H1 (cell line): Measurements from ENCODE around the gene FARS2. TPM values are rescaled to one million over a fixed set of nuclear protein-coding genes. Genes with fewer than 3 reads are reported as not detected.

Source experiments
- CTCF ChIA-PET: fragments of 300-600 bp; sonication (Branson Sonifier 250); formaldehyde crosslinking; loops from one replicate; lab custom pipeline; 2021; ENCODE audit not compliant: partially characterized antibody; lab: Charles Lee
- POLR2A ChIA-PET: fragments of 300-600 bp; sonication (Branson Sonifier 250); formaldehyde crosslinking; loops from one replicate; lab custom pipeline; 2021; ENCODE audit warnings: inconsistent platforms; ENCODE audit not compliant: partially characterized antibody; lab: Charles Lee
- DNase-seq, 2 experiments: peaks; one replicate each; pipeline versions ENCODE4 v3.0.0 to v3.0.0-alpha.2; 2010 to 2022; ENCODE audit warnings: low spot score in 2 of 2, low read depth in 1 of 2, mixed read lengths in 1 of 2
- FAIRE-seq: peaks from 2 replicates; lab custom pipeline; 2011; peaks lifted over from hg19 to GRCh38; lab: Jason Lieb, UNC
- H2AFZ ChIP-seq: 2 replicates; pipeline ENCODE4 v1.8.1; 2012; ENCODE audit warnings: low read length, inconsistent platforms
- H2AK5ac ChIP-seq: 2 replicates; pipeline ENCODE4 v1.6.1; 2013; ENCODE audit warnings: low read depth, low read length
- H2BK120ac ChIP-seq: replicated peaks from 2 replicates; pipeline ENCODE3; 2013; ENCODE audit warnings: low read depth, low read length, inconsistent platforms
- H2BK12ac ChIP-seq: 2 replicates; pipeline ENCODE4 v1.6.1; 2013; ENCODE audit warnings: low read depth, low read length
- H2BK15ac ChIP-seq: 2 replicates; pipeline ENCODE4 v1.6.1; 2013; ENCODE audit warnings: low read length
- H2BK20ac ChIP-seq: 2 replicates; pipeline ENCODE4 v1.6.1; 2013; ENCODE audit warnings: low read length
- H2BK5ac ChIP-seq: 2 replicates; pipeline ENCODE4 v1.6.1; 2013; ENCODE audit warnings: low read depth, low read length
- H3K14ac ChIP-seq: 2 replicates; pipeline ENCODE4 v1.6.1; 2013; ENCODE audit warnings: inconsistent platforms; ENCODE audit not compliant: insufficient read length
- H3K18ac ChIP-seq: 2 replicates; pipeline ENCODE4 v1.6.1; 2013; ENCODE audit warnings: low read length; ENCODE audit errors: extremely low read depth
- H3K23ac ChIP-seq: 2 replicates; pipeline ENCODE4 v1.6.1; 2013; ENCODE audit warnings: inconsistent platforms; ENCODE audit not compliant: insufficient read length
- H3K23me2 ChIP-seq: 2 replicates; pipeline ENCODE4 v1.6.1; 2013; ENCODE audit warnings: low read depth, low read length
- H3K27ac ChIP-seq: 2 replicates; pipeline ENCODE4 v1.6.1; 2011; ENCODE audit warnings: low read depth, low read length, inconsistent platforms
- H3K27me3 ChIP-seq, 4 experiments: replicated peaks in 1 of 4; 1 replicate in 1 of 4; 2 replicates in 3 of 4; pipeline versions ENCODE4 v1.6.1 to v1.8.1; 2011 to 2013; ENCODE audit warnings: low read length in 3 of 4, mild to moderate bottlenecking in 3 of 4, inconsistent platforms in 2 of 4, mixed read lengths in 2 of 4, moderate library complexity in 1 of 4; ENCODE audit not compliant: control insufficient read depth in 3 of 4, insufficient read depth in 3 of 4; ENCODE audit errors: extremely low read depth in 1 of 4
- H3K36me3 ChIP-seq, 4 experiments: 2 replicates each; pipeline versions ENCODE4 v1.6.1 to v1.8.1; 2011 to 2013; ENCODE audit warnings: mild to moderate bottlenecking in 4 of 4, low read length in 3 of 4, moderate library complexity in 2 of 4, control low read depth in 1 of 4, inconsistent platforms in 1 of 4; ENCODE audit not compliant: insufficient read depth in 4 of 4, control insufficient read depth in 2 of 4
- H3K4ac ChIP-seq: replicated peaks from 2 replicates; pipeline ENCODE3; 2013; ENCODE audit warnings: low read length, low read depth, mixed read lengths, inconsistent platforms; ENCODE audit not compliant: insufficient read length
- H3K4me1 ChIP-seq, 4 experiments: replicated peaks in 1 of 4; 1 replicate in 1 of 4; 2 replicates in 3 of 4; pipeline versions ENCODE4 v1.6.1 to v1.8.1; 2011 to 2013; ENCODE audit warnings: low read length in 3 of 4, inconsistent platforms in 2 of 4, mixed read lengths in 1 of 4; ENCODE audit not compliant: insufficient read depth in 4 of 4, control insufficient read depth in 3 of 4
- H3K4me2 ChIP-seq, 2 experiments: 2 replicates each; pipeline versions ENCODE4 v1.6.1 to v1.8.1; 2011 to 2013; ENCODE audit warnings: low read depth in 2 of 2, low read length in 2 of 2, control low read depth in 1 of 2, inconsistent platforms in 1 of 2, mild to moderate bottlenecking in 1 of 2; ENCODE audit not compliant: insufficient read depth in 1 of 2
- H3K4me3 ChIP-seq, 4 experiments: fragments of 200-600, 300-600 bp in 1 of 4; sonication (generic), shearing (Covaris generic), sonication (Bioruptor Twin) in 1 of 4; 2 replicates each; pipeline versions ENCODE4 v1.5.1 to v1.8.1; 2011 to 2016; ENCODE audit warnings: low read length in 4 of 4, low read depth in 3 of 4, control low read depth in 2 of 4, inconsistent platforms in 2 of 4, mild to moderate bottlenecking in 2 of 4, mixed read lengths in 1 of 4, moderate library complexity in 1 of 4; ENCODE audit not compliant: insufficient read depth in 2 of 4; ENCODE audit errors: extremely low read depth in 1 of 4
- H3K56ac ChIP-seq: replicated peaks from 2 replicates; pipeline ENCODE3; 2013; ENCODE audit warnings: low read depth, mild to moderate bottlenecking, mixed read lengths, low read length, inconsistent platforms; ENCODE audit not compliant: insufficient read length
- H3K79me1 ChIP-seq: 2 replicates; pipeline ENCODE4 v1.6.1; 2013; ENCODE audit warnings: low read depth, low read length, control low read depth
- H3K79me2 ChIP-seq, 2 experiments: 2 replicates each; pipeline versions ENCODE4 v1.6.1 to v1.8.1; 2012 to 2013; ENCODE audit warnings: low read length in 2 of 2, mild to moderate bottlenecking in 2 of 2, inconsistent platforms in 1 of 2; ENCODE audit not compliant: insufficient read depth in 2 of 2, control insufficient read depth in 1 of 2
- H3K9ac ChIP-seq, 4 experiments: replicated peaks in 1 of 4; 1 replicate in 1 of 4; 2 replicates in 3 of 4; pipeline versions ENCODE4 v1.6.1 to v1.8.1; 2011 to 2013; ENCODE audit warnings: low read depth in 3 of 4, low read length in 3 of 4, control low read depth in 2 of 4, mild to moderate bottlenecking in 2 of 4, moderate library complexity in 2 of 4, inconsistent platforms in 1 of 4; ENCODE audit errors: extremely low read depth in 1 of 4
- H3K9me3 ChIP-seq, 2 experiments: 2 replicates each; pipeline versions ENCODE4 v1.6.1 to v1.8.1; 2012 to 2013; ENCODE audit warnings: mild to moderate bottlenecking in 2 of 2, moderate library complexity in 2 of 2, control low read depth in 1 of 2, inconsistent platforms in 1 of 2, low read depth in 1 of 2, low read length in 1 of 2, mixed read lengths in 1 of 2; ENCODE audit not compliant: insufficient read depth in 2 of 2
- H4K20me1 ChIP-seq, 2 experiments: replicated peaks in 1 of 2; 2 replicates each; pipeline versions ENCODE3 to v1.8.1; 2011 to 2013; ENCODE audit warnings: inconsistent platforms in 2 of 2, low read length in 2 of 2, mild to moderate bottlenecking in 1 of 2; ENCODE audit not compliant: insufficient read depth in 2 of 2, control insufficient read depth in 1 of 2
- H4K5ac ChIP-seq: 2 replicates; pipeline ENCODE4 v1.6.1; 2013; ENCODE audit warnings: low read length, low read depth, mixed read lengths, inconsistent platforms; ENCODE audit not compliant: insufficient read length
- H4K8ac ChIP-seq: 2 replicates; pipeline ENCODE4 v1.8.0; 2013; ENCODE audit warnings: mild to moderate bottlenecking, moderate library complexity, low read length, inconsistent platforms; ENCODE audit not compliant: insufficient read depth; ENCODE audit errors: extremely low read depth
- H4K91ac ChIP-seq: replicated peaks from 2 replicates; pipeline ENCODE3; 2013; ENCODE audit warnings: low read length, mixed read lengths, inconsistent platforms; ENCODE audit not compliant: insufficient read length
- ASH2L ChIP-seq: fragments of 200-600, 300-600 bp; sonication (generic); IDR thresholded peaks from one replicate; pipeline ENCODE4 v1.7.1; 2017; ENCODE audit warnings: low read length
- CHD2 ChIP-seq: IDR thresholded peaks from 2 replicates; pipeline ENCODE4 v1.6.1; 2012; ENCODE audit warnings: low read length, improper control_type of control experiment
- CTCF ChIP-seq, 3 experiments: IDR thresholded peaks; 1 replicate in 2 of 3; 2 replicates in 1 of 3; pipeline versions ENCODE4 v1.5.1 to v1.6.1; 2011; ENCODE audit warnings: low read length in 3 of 3, mild to moderate bottlenecking in 3 of 3, inconsistent platforms in 2 of 3, low read depth in 1 of 3, moderate library complexity in 1 of 3; ENCODE audit not compliant: insufficient read depth in 1 of 3; ENCODE audit errors: control extremely low read depth in 1 of 3
- JUND ChIP-seq: IDR thresholded peaks from 2 replicates; pipeline ENCODE4 v1.6.1; 2011; ENCODE audit warnings: mild to moderate bottlenecking, improper control_type of control experiment, low read length
- KDM4A ChIP-seq: IDR thresholded peaks from one replicate; pipeline ENCODE4 v1.7.1; 2012; ENCODE audit warnings: low read depth, mild to moderate bottlenecking, moderate library complexity, low read length, inconsistent platforms; ENCODE audit not compliant: severe bottlenecking
- MAX ChIP-seq: IDR thresholded peaks from 2 replicates; pipeline ENCODE4 v1.6.1; 2012; ENCODE audit warnings: inconsistent platforms
- PHF8 ChIP-seq: fragments of 200-600 bp; sonication (generic); conservative IDR thresholded peaks from 2 replicates; pipeline ENCODE4 v1.7.1; 2012; ENCODE audit warnings: low read depth, mild to moderate bottlenecking, inconsistent platforms, low read length, moderate library complexity
- RAD21 ChIP-seq, 2 experiments: IDR thresholded peaks in 1 of 2; conservative IDR thresholded peaks in 1 of 2; 2 replicates each; pipeline ENCODE4 v1.6.1; 2011; ENCODE audit warnings: low read depth in 2 of 2, low read length in 2 of 2, improper control_type of control experiment in 1 of 2, inconsistent platforms in 1 of 2, mild to moderate bottlenecking in 1 of 2, moderate library complexity in 1 of 2
- SIRT6 ChIP-seq: IDR thresholded peaks from one replicate; pipeline ENCODE4 v1.7.1; 2012; ENCODE audit warnings: low read length, inconsistent platforms
- WGBS, 2 experiments: shearing (Covaris generic) in 1 of 2; methylation state at CpG; one replicate each; pipeline versions ENCODE4 v1.1.6 to v1.1.7; 2013 to 2015; ENCODE audit warnings: low lambda C conversion rate in 2 of 2, mixed read lengths in 2 of 2, inconsistent platforms in 1 of 2, low coverage in 1 of 2, missing lambda C conversion rate in 1 of 2; ENCODE audit not compliant: insufficient replicate concordance in 2 of 2, insufficient coverage in 1 of 2, insufficient read length in 1 of 2; ENCODE audit errors: extremely low coverage in 1 of 2, missing lambda C conversion rate in 1 of 2; 5-methylcytosine and 5-hydroxymethylcytosine counted together
- polyA plus RNA-seq, 7 experiments: library from polyadenylated mRNA; depleted of rRNA in 3 of 7; stranded (reverse) in 5 of 7; unstranded in 2 of 7; fragments of >200 nt in 5 of 7; fragments of 200-250 nt in 2 of 7; gene quantifications; 1 replicate in 5 of 7; 2 replicates in 1 of 7; 4 replicates in 1 of 7; pipeline versions ENCODE4 v1.2.1 to v1.2.3, GENCODE V29; 2011 to 2013; ENCODE audit warnings: missing spikeins in 2 of 7, mixed read lengths in 2 of 7
- total RNA-seq: library from RNA; stranded (reverse); fragmentation: NEBNext Ultra II Directional; extraction: Animal tissue kit (Norgen Biotek cat#: 25700); gene quantifications from 2 replicates; pipeline ENCODE4 v1.2.1, GENCODE V29; 2021

Gene FARS2
- total and polyA plus RNA-seq, 2 of the 8 experiments (the other 6 are each of a cell fraction or from before 2014, with no cell fraction given), result 11.7 to 14.4 TPM

GRCh38 chr6:5490501-5491069 is 229.3 kb downstream of the FARS2 start:
- H3K56ac ChIP-seq, result no peak overlapping the region

More at GRCh38 chr6:5490501-5491069, 229.3 kb downstream of the FARS2 start:
- H2BK20ac ChIP-seq, result no peak overlapping the region
- no peaks in the 10 kb centered on the region; a peak in 1 of 7 replicates for H3K27me3 ChIP-seq
- no peak overlapping the region for H3K23ac ChIP-seq
- no peak overlapping the region for H2BK12ac ChIP-seq
- no peak overlapping the region for H4K8ac ChIP-seq
- no peaks in the 10 kb centered on the region for H4K20me1 ChIP-seq
- no peaks in the 10 kb centered on the region for H3K36me3 ChIP-seq
- H3K4me2 ChIP-seq, result no peak overlapping the region
- H3K4me1 ChIP-seq, result no peaks in the 10 kb centered on the region
- no peak for DNase-seq
- H3K14ac ChIP-seq, result no peak overlapping the region
- no peak overlapping the region for H4K91ac ChIP-seq
- no peaks in the 10 kb centered on the region for H3K79me1 ChIP-seq
- no peak for TF ChIP-seq RAD21 (IDR thresholded peaks at IDR 0.05 in 1 of 2, conservative IDR thresholded peaks at IDR 0.05 in 1 of 2; ENCODE audit: low read depth in 2 of 2, low read length in 2 of 2)
- no peak for TF ChIP-seq JUND
- TF ChIP-seq CHD2, result no peak
- no peak for TF ChIP-seq MAX
- no peak for TF ChIP-seq KDM4A
- TF ChIP-seq ASH2L, result no peak
- no peak for TF ChIP-seq CTCF (IDR thresholded peaks at IDR 0.05; ENCODE audit: control extremely low read depth in 1 of 3, insufficient read depth in 1 of 3, low read depth in 1 of 3, low read length in 3 of 3)
- no peak for TF ChIP-seq SIRT6
- TF ChIP-seq PHF8, result no peak
- H3K9me3 ChIP-seq, result no peaks in the 10 kb centered on the region
- ChIA-PET CTCF (interaction anchor here (0.9 to 2.1 kb wide), 3 partner anchors 17 to 68 kb away, joined by 3 to 5 read pairs (median 3); no protein-coding TSS in a partner anchor), POLR2A (no interaction called here)
- H3K23me2 ChIP-seq, result no peaks in the 10 kb centered on the region
- no peak overlapping the region for H3K4me3 ChIP-seq
- no peak overlapping the region for H3K9ac ChIP-seq
- no peak overlapping the region for H3K4ac ChIP-seq
- no peak overlapping the region for H2BK120ac ChIP-seq
- no peaks in the 10 kb centered on the region for H3K79me2 ChIP-seq
- no peak for FAIRE-seq
- no peak overlapping the region for H2AFZ ChIP-seq
- 91% methylated on average over 1 of the region's 1 CpG; no CpG with 5 or more reads in 1 of the 2 experiments for WGBS, 2 experiments
- no peak overlapping the region for H4K5ac ChIP-seq
- no peak overlapping the region for H2AK5ac ChIP-seq
- H2BK15ac ChIP-seq, result no peak overlapping the region
- H2BK5ac ChIP-seq, result no peak overlapping the region
- no peak overlapping the region for H3K27ac ChIP-seq
- no peak overlapping the region for H3K18ac ChIP-seq
